GM21723 (cell line): ENCODE results near the gene PAWR.
"Not testable (repeated sequence)": the region's sequence is repeated elsewhere in the genome, so short reads cannot be mapped to it uniquely, and the experiment has no call there.

Experiments used
- ATAC-seq: cut with Tn5 transposase; IDR thresholded peaks from one replicate; pipeline ENCODE4 v1.9.1; 2021; ENCODE audit warnings: mild to moderate bottlenecking, moderate library complexity; ENCODE audit not compliant: unreplicated experiment

PAWR gene

DNA sequence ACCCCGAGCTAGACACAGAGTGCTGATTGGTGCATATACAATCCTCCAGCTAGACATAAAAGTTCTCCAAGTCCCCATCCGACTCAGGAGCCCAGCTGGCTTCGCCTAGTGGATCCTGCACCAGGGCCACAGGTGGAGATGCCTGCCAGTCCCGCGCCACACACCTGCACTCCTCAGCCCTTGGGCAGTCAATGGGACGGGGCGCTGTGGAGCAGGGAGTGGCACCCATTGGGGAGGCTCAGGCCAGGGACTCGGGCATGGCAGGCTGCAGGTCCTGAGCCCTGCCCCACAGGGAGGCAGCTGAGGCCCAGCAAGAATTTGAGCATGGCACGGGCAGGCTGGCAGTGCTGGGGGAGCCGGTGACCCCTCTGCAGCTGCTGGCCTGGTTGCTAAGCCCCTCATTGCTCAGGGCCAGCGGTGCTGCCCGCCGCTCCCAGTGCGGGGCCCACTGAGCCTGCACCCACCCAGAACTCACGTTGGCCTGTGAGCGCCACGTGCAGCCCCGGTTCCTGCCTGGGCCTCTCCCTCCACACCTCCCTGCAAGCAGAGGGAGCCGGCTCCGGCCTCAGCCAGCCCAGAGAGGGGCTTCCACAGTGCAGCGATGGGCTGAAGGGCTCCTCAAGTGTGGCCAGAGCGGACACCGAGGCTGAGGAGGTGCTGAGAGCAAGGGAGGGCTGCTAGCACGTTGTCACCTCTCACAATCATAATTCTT, 136.7 kb downstream of the PAWR start:
- ATAC-seq, result no peak

GRCh38 chr12:79552192-79552591, 138.6 kb downstream of the PAWR start:
- no peak for ATAC-seq

DNA sequence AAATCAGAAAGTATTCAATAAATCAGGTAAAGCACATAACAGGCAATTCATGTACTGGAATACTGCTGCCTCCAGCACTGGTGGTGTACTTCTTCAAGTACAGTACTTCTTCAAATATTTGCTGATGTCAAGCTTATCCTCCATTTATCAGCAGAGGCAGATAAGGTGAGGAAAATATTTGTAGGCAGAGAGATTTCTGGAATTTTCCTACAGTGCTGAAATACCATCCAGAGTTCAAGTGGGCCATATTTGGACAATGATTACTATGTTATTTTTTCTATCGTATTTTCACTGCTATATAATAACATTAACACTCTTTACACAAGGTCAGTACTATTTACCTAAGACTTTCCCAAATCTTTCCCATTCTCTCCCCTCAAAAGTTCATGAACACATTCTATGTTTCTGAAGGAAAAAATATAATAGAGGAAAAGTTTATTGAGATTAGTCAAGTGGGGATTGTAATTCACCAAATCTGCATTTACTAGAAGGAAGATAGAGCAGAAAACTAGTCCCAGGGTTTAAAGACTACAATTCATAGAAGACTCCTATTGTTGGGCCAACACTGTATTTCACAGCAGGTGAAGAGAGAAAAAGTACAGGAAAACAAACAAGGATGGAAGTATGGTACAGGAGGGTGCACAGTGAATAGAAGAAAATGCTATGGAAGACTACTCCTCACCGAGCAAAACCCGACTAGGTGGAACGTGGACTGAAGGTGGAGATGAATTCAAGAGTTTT, 141.1 kb downstream of the PAWR start:
- ATAC-seq, result no peak

DNA sequence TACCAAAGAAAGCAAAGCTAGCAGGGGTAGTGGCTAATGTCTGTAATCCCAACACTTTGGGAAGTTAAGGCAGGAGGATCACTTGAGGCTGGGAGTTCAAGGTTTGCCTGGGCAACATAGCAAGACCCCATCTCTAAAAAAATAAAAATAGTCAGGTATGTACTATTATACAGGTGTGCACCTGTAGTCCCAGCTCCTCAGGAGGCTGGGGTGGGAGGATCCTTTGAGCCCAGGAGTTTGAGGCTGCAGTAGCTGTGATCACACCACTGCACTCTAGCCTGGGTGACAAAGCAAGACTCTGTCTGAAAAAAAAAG, 142.2 kb downstream of the PAWR start:
- no peak for ATAC-seq

DNA sequence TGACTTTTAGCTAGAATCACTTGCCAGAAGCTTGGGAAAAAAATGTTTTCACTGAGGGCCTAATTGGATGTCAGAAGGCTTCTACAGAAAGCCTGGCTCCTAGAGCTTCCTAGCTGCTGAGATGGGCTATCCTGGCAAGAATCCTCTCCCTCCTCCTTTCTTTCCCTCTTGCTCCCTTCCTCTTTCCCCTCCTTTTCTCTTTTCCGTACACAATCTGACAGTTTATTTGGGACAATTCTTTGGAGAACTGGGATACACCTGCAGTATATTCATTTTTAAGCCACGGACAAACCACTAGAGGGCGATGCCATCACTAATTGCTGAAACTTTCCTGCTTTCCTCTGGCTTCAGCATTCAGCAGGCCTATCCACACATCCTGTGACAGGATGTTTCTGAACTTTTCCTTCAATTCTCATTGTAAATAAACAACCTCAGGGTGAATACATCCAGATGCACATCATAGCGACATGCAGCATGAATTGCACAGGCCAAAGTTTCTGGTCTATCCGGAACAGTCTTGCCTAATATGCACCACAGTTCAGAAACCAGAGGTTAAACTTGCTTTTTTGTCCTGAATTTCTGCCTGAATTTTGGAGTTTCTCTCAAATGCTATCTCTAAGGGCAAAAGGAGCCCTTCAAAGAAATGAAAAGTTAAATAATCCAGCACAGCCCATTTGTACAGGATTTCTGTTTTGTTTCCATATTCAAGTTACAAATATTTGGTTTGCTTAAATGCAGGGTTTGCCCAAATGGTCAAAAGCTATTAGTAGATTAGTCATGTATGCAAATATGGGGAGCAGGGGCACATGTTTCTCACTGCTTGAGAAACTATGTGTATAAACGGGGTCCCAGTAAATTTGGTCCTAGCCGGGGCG, 142.8 kb downstream of the PAWR start:
- ATAC-seq, result peak; percentile 83

DNA sequence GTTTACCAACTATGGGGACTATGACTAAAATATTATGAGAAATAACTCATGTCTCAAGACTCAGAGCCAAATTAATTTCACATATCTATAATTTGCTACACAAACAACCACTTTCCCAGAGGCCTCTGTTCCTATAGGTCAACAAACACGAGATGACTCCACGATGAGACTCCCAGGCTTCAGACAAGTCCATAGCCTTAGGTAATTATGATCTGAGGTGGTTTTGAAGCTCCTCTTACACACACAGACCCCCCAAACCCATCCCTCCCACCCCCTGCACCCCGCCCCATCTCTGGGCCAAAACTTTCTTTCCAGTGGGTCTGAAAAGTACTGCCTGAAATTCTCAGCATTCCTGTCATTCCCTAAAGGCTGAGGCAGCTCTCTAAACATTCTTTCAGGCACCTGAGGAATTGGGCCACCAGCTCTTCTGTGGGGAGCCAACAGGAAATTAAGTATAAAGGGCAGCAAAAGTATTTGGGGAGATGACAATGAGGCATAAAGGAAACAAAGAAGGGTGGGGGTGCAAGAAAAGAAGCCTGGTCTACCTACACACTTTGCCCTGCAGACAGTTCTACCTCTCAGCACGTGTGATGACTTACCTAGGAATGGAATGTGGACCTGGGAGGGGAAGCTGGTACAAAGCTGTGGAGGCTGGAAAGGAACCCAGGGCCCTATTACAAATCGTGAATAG, 143.6 kb downstream of the PAWR start:
- no peak for ATAC-seq

DNA sequence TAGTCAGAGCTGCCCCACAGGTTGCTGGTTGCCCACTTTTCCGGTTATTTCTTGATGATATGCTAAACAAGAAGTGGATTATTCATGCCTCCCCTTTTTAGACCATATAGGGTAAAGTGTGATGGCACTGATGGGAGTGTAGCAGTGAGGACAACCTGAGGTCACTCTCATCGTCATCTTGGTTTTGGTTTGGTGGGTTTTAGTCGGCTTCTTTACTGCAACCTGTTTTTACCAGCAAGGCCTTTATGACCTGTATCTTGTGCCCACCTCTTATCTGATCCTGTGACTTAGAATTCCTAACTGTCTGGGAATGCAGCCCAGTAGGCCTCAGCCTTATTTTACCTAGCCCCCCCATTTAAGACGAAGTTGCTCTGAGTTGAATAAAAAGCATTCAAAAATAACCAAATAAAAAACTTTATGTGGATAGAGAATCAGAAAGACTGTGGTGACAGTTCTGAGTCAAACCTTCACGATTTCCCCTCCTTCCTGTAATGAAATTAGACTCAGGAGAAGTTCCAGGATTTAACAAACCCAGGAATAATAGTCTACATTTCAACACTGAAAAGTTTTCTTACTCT, 144.2 kb downstream of the PAWR start:
- ATAC-seq, result no peak

DNA sequence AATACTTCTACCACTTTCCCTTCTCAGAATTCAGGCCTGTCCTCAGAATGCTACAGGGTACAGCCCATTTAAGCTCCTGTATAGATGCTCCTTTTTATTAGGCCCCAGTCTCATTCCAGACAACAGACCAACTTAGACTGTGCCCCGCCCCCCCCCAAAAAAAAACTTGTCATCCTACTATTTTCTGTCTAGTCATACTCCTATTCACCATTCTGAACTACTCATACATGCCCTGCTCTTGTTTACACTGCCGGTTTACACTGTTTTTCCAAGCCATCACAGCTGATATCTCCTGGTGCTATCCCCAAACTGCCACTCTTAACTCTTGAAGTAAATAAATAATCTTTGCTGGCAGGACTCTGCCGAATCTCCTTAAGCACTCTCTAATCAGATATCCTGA, 146.3 kb downstream of the PAWR start:
- not testable (repeated sequence) for ATAC-seq

GRCh38 chr12:79537675-79538074, 153.1 kb downstream of the PAWR start:
- ATAC-seq, result no peak

DNA sequence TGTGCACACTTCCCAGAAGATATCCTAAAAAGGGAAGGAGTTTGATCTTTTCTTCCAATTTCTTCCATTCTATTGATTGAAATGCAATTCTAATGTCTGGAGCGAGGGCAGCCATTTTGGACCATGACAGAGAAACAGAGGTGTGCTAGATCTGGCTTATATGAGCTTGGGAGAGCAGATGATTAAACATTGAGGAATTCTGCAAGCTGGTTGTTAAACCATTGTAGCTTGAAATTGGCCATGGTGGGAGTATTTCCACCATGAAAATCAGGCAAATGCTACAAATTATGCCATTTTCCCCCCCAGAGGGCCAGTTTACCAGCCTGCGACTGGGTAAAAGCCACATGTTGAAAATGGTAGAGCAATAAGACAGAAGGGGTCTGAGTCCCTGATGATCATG, 155.0 kb downstream of the PAWR start:
- no peak for ATAC-seq
